Measurements from ENCODE around the gene MGAT5B.

- TF ChIP-seq POLR2A (IDR thresholded peaks at IDR 0.05) (no peak), EP300 (IDR thresholded peaks at IDR 0.05) (no peak), CTCF (IDR thresholded peaks at IDR 0.05) (no peak)
Measured at GRCh38 chr17:76967762-76968161, 99.6 kb downstream of the MGAT5B start.

Data from tibial nerve (tissue), 4 donors.